K562 (cell line): ENCODE results near the gene OLFML1. TPM values are rescaled to one million over a fixed set of nuclear protein-coding genes. Genes with fewer than 3 reads are reported as not detected.

Experiments used
- ATAC-seq: fragments of 200-7000 bp; cut with Tn5 transposase; 3 replicates; pipeline ENCODE4 v1.9.1; 2020; ENCODE audit warnings: moderate library complexity
- BruUV-seq: library from RNA; stranded (reverse); fragments of 400-500 nt; replicated peaks from 2 replicates; lab custom pipeline; 2021; lab: Mats Ljungman, UMichigan
- CTCF ChIA-PET: fragments of 300-600 bp; formaldehyde crosslinking; extraction: SDS; loops from one replicate; lab custom pipeline; 2021; ENCODE audit warnings: low intra/inter-chr PET ratio; lab: Yijun Ruan, JAX
- POLR2A ChIA-PET: fragments of 300-600, 350-650 bp; sonication (Branson Sonifier 250); formaldehyde crosslinking; extraction: SDS; loops from one replicate; lab custom pipeline; 2021; ENCODE audit warnings: antibody characterized with exemption, inconsistent platforms; lab: Yijun Ruan, JAX
- DNase-seq, 4 experiments: peaks; one replicate each; pipeline versions ENCODE4 v3.0.0 to v3.0.0-alpha.2; 2011 to 2018; ENCODE audit warnings: low spot score in 3 of 4, mixed read lengths in 3 of 4; ENCODE audit errors: extremely low read depth in 1 of 4
- FAIRE-seq: peaks from 2 replicates; lab custom pipeline; 2011; peaks lifted over from hg19 to GRCh38; lab: Jason Lieb, UNC
- H2AFZ ChIP-seq: 2 replicates; pipeline ENCODE4 v1.6.0; 2011; ENCODE audit warnings: low read depth, low read length, control low read depth, inconsistent platforms
- H3K27ac ChIP-seq: fragments of 200-600 bp; 3 replicates; pipeline ENCODE4 v1.8.0; 2011; ENCODE audit warnings: low read depth, mild to moderate bottlenecking, control low read depth, inconsistent platforms, low read length, moderate library complexity, mixed read lengths; ENCODE audit errors: extremely low read depth
- H3K27me3 ChIP-seq, 2 experiments: fragments of 300-600 bp in 1 of 2; 2 replicates in 1 of 2; 3 replicates in 1 of 2; pipeline versions ENCODE4 v1.6.0 to v1.8.0; 2011; ENCODE audit warnings: inconsistent platforms in 2 of 2, low read length in 2 of 2, mild to moderate bottlenecking in 1 of 2, mixed read lengths in 1 of 2, moderate library complexity in 1 of 2; ENCODE audit not compliant: control insufficient read depth in 2 of 2, insufficient read depth in 2 of 2
- H3K36me3 ChIP-seq: fragments of 300-600 bp; 3 replicates; pipeline ENCODE4 v1.8.0; 2011; ENCODE audit warnings: mild to moderate bottlenecking, low read length, inconsistent platforms; ENCODE audit not compliant: control insufficient read depth, insufficient read depth
- H3K4me1 ChIP-seq, 2 experiments: fragments of 200-600 bp in 1 of 2; replicated peaks in 1 of 2; 2 replicates in 1 of 2; 3 replicates in 1 of 2; pipeline versions ENCODE4 v1.5.1 to v1.8.0; 2011; ENCODE audit warnings: inconsistent platforms in 2 of 2, low read length in 2 of 2, mild to moderate bottlenecking in 1 of 2, mixed read lengths in 1 of 2, moderate library complexity in 1 of 2; ENCODE audit not compliant: control insufficient read depth in 2 of 2, insufficient read depth in 2 of 2
- H3K4me2 ChIP-seq: 2 replicates; pipeline ENCODE4 v1.6.1; 2011; ENCODE audit warnings: low read length, control low read depth, inconsistent platforms, mixed read lengths; ENCODE audit not compliant: insufficient read depth
- H3K4me3 ChIP-seq: fragments of 200-600 bp; sonication (generic), shearing (Covaris generic); 2 replicates; pipeline ENCODE4 v1.5.1; 2016; ENCODE audit warnings: control low read depth, inconsistent platforms
- H3K79me2 ChIP-seq: fragments of 200-600 bp; 3 replicates; pipeline ENCODE4 v1.8.0; 2011; ENCODE audit warnings: low read length, inconsistent platforms; ENCODE audit not compliant: control insufficient read depth, insufficient read depth
- H3K9ac ChIP-seq, 2 experiments: 2 replicates each; pipeline versions ENCODE4 v1.6.0 to v1.6.1; 2011; ENCODE audit warnings: low read depth in 2 of 2, low read length in 2 of 2, control low read depth in 1 of 2, inconsistent platforms in 1 of 2, mild to moderate bottlenecking in 1 of 2, mixed read lengths in 1 of 2; ENCODE audit not compliant: insufficient read depth in 1 of 2
- H3K9me1 ChIP-seq: one replicate; pipeline ENCODE4 v1.6.0; 2011; ENCODE audit warnings: inconsistent platforms, mild to moderate bottlenecking, low read length, moderate library complexity; ENCODE audit not compliant: control insufficient read depth, insufficient read depth
- H3K9me3 ChIP-seq: replicated peaks from 2 replicates; pipeline ENCODE4 v1.5.1; 2011; ENCODE audit warnings: low read depth, low read length, inconsistent platforms; ENCODE audit not compliant: control insufficient read depth, insufficient read depth
- H4K20me1 ChIP-seq: replicated peaks from 2 replicates; pipeline ENCODE4 v1.6.1; 2011; ENCODE audit warnings: low read length, inconsistent platforms, mixed read lengths; ENCODE audit not compliant: control insufficient read depth, insufficient read depth
- ARHGAP35 ChIP-seq: fragments of 450-650 bp; IDR thresholded peaks from 2 replicates; pipeline ENCODE4 v1.6.1; 2018; ENCODE audit not compliant: partially characterized antibody
- ARID4B ChIP-seq: sonication (generic); formaldehyde crosslinking; IDR thresholded peaks from 2 replicates; pipeline ENCODE4 v1.8.0; 2022; ENCODE audit warnings: mild to moderate bottlenecking, missing genetic modification reagents
- CAMTA2 ChIP-seq: fragments of 250-450 bp; sonication (Bioruptor Pico); conservative IDR thresholded peaks from 2 replicates; pipeline ENCODE4 v1.5.1; 2022
- FOS ChIP-seq: IDR thresholded peaks from 3 replicates; pipeline ENCODE4 v1.6.1; 2011; ENCODE audit not compliant: insufficient read length; ENCODE audit errors: extremely low read depth
- FOSL1 ChIP-seq: fragments of 200-800 bp; sonication (Bioruptor generic); conservative IDR thresholded peaks from 2 replicates; pipeline ENCODE4 v1.6.1; 2016; ENCODE audit warnings: missing genetic modification characterization, missing compliant biosample characterization
- HDAC6 ChIP-seq: IDR thresholded peaks from 2 replicates; pipeline ENCODE4 v1.6.1; 2012; ENCODE audit warnings: low read depth, mild to moderate bottlenecking, control low read depth, inconsistent platforms, low read length, moderate library complexity
- SREBF2 ChIP-seq: sonication (generic); formaldehyde crosslinking; IDR thresholded peaks from 2 replicates; pipeline ENCODE4 v1.4.0; 2020; ENCODE audit warnings: mild to moderate bottlenecking, missing genetic modification reagents
- TAF9B ChIP-seq: fragments of 450-650 bp; IDR thresholded peaks from 2 replicates; pipeline ENCODE4 v1.6.1; 2018; ENCODE audit warnings: mild to moderate bottlenecking; ENCODE audit not compliant: partially characterized antibody
- ZNF134 ChIP-seq: fragments of 250-450 bp; sonication (Bioruptor Pico); conservative IDR thresholded peaks from 2 replicates; pipeline ENCODE4 v1.4.0; 2020
- ZNF280A ChIP-seq: fragments of 450-650 bp; IDR thresholded peaks from 2 replicates; pipeline ENCODE4 v1.6.1; 2018; ENCODE audit warnings: mild to moderate bottlenecking, low read depth; ENCODE audit not compliant: partially characterized antibody
- whole genome bisulfite sequencing: fragments of 100-300 bp; shearing (Covaris generic); methylation state at CpG from one replicate; pipeline ENCODE4 v1.1.6; 2016; ENCODE audit warnings: low coverage, mixed read lengths; ENCODE audit not compliant: insufficient coverage; ENCODE audit errors: missing lambda C conversion rate; 5-methylcytosine and 5-hydroxymethylcytosine counted together
- in situ Hi-C: fragments of 300-500 bp; cut with MboI; formaldehyde crosslinking; loops from 4 replicates; pipeline ENCODE4 v1.15.0; 2018; ENCODE audit warnings: inconsistent platforms, mixed read lengths
- intact Hi-C: fragments of 100-400 bp; cut with micrococcal nuclease; formaldehyde crosslinking; loops from 2 replicates; pipeline ENCODE4 v1.14.2; 2022
- polyA plus RNA-seq, 8 experiments: library from polyadenylated mRNA; depleted of rRNA in 4 of 8; stranded (reverse) in 5 of 8; unstranded in 3 of 8; fragments of >200 nt; fragmentation: Nextera tagmentation in 2 of 8; fragmentation: Illumina TruSeq in 1 of 8; extraction: Ambion mirVana in 2 of 8; extraction: Trizol in 1 of 8; gene quantifications; 2 replicates each; pipeline versions ENCODE4 v1.2.1 to v1.2.3, GENCODE V29; 2011 to 2014; ENCODE audit warnings: inconsistent platforms in 1 of 8, missing spikeins in 1 of 8
- total RNA-seq, 7 experiments: library from RNA; depleted of rRNA in 6 of 7; stranded (reverse); fragments of >200 nt in 6 of 7; fragmentation: Illumina TruSeq in 2 of 7; extraction: Trizol in 2 of 7; gene quantifications; 2 replicates each; pipeline versions ENCODE4 v1.2.1 to v1.2.3, GENCODE V29; 2011 to 2021; ENCODE audit warnings: low replicate concordance in 1 of 7
- TF ChIP-seq, protein P1 (sequence below): fragments of 450-650 bp; IDR thresholded peaks from 2 replicates; pipeline ENCODE4 v1.6.1; 2014; ENCODE audit warnings: low read depth, mild to moderate bottlenecking, moderate library complexity, borderline replicate concordance
- TF ChIP-seq, protein P2 (sequence below): sonication (generic); formaldehyde crosslinking; IDR thresholded peaks from 2 replicates; pipeline ENCODE4 v1.4.0; 2020; ENCODE audit warnings: mild to moderate bottlenecking, missing genetic modification reagents

The OLFML1 gene
- total and polyA plus RNA-seq, 9 of the 15 experiments (the other 6 are each of a cell fraction or from before 2014, with no cell fraction given), result not detected

- no peak for FAIRE-seq
- no peak overlapping the region for H2AFZ ChIP-seq
- ChIA-PET POLR2A (interaction anchor here (0.7 kb wide), 1 partner anchor 65 kb away, joined by 3 read pairs; no protein-coding TSS in a partner anchor), CTCF (no interaction called here)
- H3K9me3 ChIP-seq, result no peaks in the 10 kb centered on the region
- intact Hi-C loops, result no loop called here
- 2% methylated on average over 3 of the region's 3 CpGs for WGBS
- H3K27ac ChIP-seq, result no peak overlapping the region
- no peak for DNase-seq
- no TSS peak for BruUV-seq
- H3K9me1 ChIP-seq, result no peaks in the 10 kb centered on the region
- H3K79me2 ChIP-seq, result no peaks in the 10 kb centered on the region
- in situ Hi-C loops, result no loop called here
- no peak overlapping the region for H3K9ac ChIP-seq
- no peak overlapping the region for H3K4me3 ChIP-seq
- H3K4me2 ChIP-seq, result no peak overlapping the region
- H3K4me1 ChIP-seq, result no peaks in the 10 kb centered on the region
- peaks cover 0 to 8% of the 10 kb centered on the region in 2 experiments; a peak in 2 of 5 replicates for H3K27me3 ChIP-seq
- no peak for ATAC-seq
- no peaks in the 10 kb centered on the region for H4K20me1 ChIP-seq
- H3K36me3 ChIP-seq, result no peaks in the 10 kb centered on the region
- TF ChIP-seq, protein P1, sequence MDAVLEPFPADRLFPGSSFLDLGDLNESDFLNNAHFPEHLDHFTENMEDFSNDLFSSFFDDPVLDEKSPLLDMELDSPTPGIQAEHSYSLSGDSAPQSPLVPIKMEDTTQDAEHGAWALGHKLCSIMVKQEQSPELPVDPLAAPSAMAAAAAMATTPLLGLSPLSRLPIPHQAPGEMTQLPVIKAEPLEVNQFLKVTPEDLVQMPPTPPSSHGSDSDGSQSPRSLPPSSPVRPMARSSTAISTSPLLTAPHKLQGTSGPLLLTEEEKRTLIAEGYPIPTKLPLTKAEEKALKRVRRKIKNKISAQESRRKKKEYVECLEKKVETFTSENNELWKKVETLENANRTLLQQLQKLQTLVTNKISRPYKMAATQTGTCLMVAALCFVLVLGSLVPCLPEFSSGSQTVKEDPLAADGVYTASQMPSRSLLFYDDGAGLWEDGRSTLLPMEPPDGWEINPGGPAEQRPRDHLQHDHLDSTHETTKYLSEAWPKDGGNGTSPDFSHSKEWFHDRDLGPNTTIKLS, result no peak
- TF ChIP-seq, protein P2, sequence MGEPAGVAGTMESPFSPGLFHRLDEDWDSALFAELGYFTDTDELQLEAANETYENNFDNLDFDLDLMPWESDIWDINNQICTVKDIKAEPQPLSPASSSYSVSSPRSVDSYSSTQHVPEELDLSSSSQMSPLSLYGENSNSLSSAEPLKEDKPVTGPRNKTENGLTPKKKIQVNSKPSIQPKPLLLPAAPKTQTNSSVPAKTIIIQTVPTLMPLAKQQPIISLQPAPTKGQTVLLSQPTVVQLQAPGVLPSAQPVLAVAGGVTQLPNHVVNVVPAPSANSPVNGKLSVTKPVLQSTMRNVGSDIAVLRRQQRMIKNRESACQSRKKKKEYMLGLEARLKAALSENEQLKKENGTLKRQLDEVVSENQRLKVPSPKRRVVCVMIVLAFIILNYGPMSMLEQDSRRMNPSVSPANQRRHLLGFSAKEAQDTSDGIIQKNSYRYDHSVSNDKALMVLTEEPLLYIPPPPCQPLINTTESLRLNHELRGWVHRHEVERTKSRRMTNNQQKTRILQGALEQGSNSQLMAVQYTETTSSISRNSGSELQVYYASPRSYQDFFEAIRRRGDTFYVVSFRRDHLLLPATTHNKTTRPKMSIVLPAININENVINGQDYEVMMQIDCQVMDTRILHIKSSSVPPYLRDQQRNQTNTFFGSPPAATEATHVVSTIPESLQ (CRISPR knock-in tag), result no peak
- no peak for TF ChIP-seq ZNF134
- no peak for TF ChIP-seq TAF9B
- TF ChIP-seq ZNF280A, result no peak
- no peak for TF ChIP-seq FOS
- TF ChIP-seq FOSL1, result no peak
- TF ChIP-seq CAMTA2 (CRISPR knock-in tag), result no peak
- TF ChIP-seq HDAC6, result no peak
- TF ChIP-seq ARHGAP35, result no peak
- TF ChIP-seq ARID4B, result no peak
- no peak for TF ChIP-seq SREBF2 (CRISPR knock-in tag)
Observed at GRCh38 chr11:7501251-7501650, 15.9 kb downstream of the OLFML1 start.
